Measurements from ENCODE around the gene LACRT. TPM values are rescaled to one million over a fixed set of nuclear protein-coding genes. Genes with fewer than 3 reads are reported as not detected.

LACRT gene
- total RNA-seq, 6 donors from 2014 or later = not detected

DNA sequence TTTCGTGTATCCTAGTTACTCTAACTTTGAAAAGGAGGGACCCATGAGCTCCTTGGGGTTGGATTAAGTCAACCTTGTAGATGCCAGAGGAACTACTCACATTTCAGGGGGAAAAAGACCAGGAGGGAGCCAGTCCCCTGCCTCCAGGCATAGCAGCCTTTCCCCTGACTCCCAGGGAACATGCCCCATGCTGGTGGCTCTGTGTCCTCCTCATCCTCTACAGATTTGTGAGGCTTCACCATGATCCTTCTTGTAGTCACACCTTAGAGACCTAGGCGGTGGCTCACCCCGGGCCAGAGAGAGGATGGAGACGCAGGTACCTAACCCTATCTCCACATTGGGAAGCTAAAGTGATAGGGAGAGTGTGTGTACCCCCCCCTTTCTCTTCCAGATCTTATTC is 30.3 kb downstream of the LACRT start:
- WGBS, 2 donors = 89 to 100% methylated on average over 4 of the region's 4 CpGs

DNA sequence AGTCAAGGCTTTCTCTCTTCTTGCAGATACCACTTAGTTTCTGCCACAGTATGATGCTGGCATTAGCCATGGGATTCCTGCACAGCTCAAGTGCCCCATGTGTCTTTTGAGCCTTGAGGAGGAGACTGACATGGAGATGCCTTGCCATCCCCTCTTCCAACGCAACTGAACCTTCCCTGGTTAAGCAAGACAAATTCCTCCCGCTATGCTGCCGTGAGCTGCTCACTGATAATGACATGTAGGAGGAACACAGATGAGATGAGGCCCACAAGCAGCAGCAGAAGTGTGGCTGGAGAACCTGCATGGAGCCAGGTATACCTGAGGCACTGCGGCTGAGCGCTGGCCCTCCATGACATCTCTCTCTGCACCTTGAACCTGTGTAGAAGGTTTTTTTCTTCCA is 30.8 kb downstream of the LACRT start:
- no peak for DNase-seq
- WGBS, 2 donors = 86 to 88% methylated on average over 5 of the region's 5 CpGs
- ATAC-seq (ENCODE audit: low FRiP score in 2 of 2) = no peak
- no peak overlapping the region for H3K27ac ChIP-seq
- no peaks in the 10 kb centered on the region for H3K36me3 ChIP-seq
- H3K27me3 ChIP-seq = no peaks in the 10 kb centered on the region
- no peaks in the 10 kb centered on the region for H3K4me1 ChIP-seq
- TF ChIP-seq, protein P1, sequence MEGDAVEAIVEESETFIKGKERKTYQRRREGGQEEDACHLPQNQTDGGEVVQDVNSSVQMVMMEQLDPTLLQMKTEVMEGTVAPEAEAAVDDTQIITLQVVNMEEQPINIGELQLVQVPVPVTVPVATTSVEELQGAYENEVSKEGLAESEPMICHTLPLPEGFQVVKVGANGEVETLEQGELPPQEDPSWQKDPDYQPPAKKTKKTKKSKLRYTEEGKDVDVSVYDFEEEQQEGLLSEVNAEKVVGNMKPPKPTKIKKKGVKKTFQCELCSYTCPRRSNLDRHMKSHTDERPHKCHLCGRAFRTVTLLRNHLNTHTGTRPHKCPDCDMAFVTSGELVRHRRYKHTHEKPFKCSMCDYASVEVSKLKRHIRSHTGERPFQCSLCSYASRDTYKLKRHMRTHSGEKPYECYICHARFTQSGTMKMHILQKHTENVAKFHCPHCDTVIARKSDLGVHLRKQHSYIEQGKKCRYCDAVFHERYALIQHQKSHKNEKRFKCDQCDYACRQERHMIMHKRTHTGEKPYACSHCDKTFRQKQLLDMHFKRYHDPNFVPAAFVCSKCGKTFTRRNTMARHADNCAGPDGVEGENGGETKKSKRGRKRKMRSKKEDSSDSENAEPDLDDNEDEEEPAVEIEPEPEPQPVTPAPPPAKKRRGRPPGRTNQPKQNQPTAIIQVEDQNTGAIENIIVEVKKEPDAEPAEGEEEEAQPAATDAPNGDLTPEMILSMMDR (IDR thresholded peaks at IDR 0.05) = no peak
- TF ChIP-seq EP300 (IDR thresholded peaks at IDR 0.05) (no peak), POLR2AphosphoS5 (IDR thresholded peaks at IDR 0.05) (no peak), POLR2A (IDR thresholded peaks at IDR 0.05) (no peak)
- H3K9me3 ChIP-seq = no peaks in the 10 kb centered on the region
- no peak overlapping the region for H3K4me3 ChIP-seq

More for the DNA sequence above, 30.3 kb downstream of the LACRT start:
- DNase-seq = no peak
- Histone ChIP-seq H3K4me3 (no peak overlapping the region), H3K4me1 (no peaks in the 10 kb centered on the region), H3K9me3 (no peaks in the 10 kb centered on the region), H3K27ac (no peak overlapping the region), H3K27me3 (no peaks in the 10 kb centered on the region), H3K36me3 (no peaks in the 10 kb centered on the region)
- no peak for ATAC-seq (ENCODE audit: low FRiP score in 2 of 2)
- TF ChIP-seq POLR2AphosphoS5 (IDR thresholded peaks at IDR 0.05) (no peak), POLR2A (IDR thresholded peaks at IDR 0.05) (no peak), EP300 (IDR thresholded peaks at IDR 0.05) (no peak)
- TF ChIP-seq, protein P1 (IDR thresholded peaks at IDR 0.05) = no peak

DNA sequence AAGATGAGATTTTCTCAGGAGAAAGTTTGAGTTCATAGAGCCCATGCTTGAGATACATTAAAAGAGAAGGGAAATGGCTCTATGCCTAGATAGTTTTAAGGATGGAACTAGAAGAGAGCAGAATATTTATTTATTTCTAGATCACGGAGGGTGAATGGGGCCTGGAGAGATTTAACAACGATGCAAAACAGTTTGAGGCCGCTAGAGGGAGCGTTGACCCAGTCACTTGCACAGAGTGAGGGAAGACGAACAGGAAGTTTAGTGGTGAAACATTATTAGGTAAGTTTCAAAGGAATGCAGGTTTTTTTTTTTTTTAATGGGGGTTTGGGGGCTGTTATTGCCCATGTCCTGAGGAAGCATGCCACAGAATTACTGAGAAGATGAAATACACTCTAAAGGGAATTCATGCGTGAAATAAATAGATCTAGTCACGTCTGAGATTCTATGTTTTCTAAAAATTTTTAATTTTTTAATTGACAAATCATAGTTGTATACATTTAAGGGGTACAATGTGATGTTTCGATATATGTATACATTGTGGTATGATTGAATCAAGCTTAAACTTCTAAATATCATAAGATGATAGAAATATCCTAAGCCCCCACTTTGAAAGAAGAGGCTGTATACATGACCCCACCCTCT is 31.4 kb downstream of the LACRT start:
- Histone ChIP-seq H3K4me3 (no peak overlapping the region), H3K27ac (no peak overlapping the region), H3K9me3 (no peaks in the 10 kb centered on the region), H3K36me3 (no peaks in the 10 kb centered on the region), H3K27me3 (no peaks in the 10 kb centered on the region), H3K4me1 (no peaks in the 10 kb centered on the region)
- peak; percentile 78 to 86 for ATAC-seq (ENCODE audit: low FRiP score in 2 of 2)
- DNase-seq = peak in 1 of 2 donors; percentile 54
- TF ChIP-seq EP300 (IDR thresholded peaks at IDR 0.05) = no peak
- TF ChIP-seq, protein P1 (IDR thresholded peaks at IDR 0.05) = peak in 5 of 6 experiments; percentile 36 to 77 (median 45)
- 16 to 25% methylated on average over 8 of the region's 8 CpGs for WGBS, 2 donors

DNA sequence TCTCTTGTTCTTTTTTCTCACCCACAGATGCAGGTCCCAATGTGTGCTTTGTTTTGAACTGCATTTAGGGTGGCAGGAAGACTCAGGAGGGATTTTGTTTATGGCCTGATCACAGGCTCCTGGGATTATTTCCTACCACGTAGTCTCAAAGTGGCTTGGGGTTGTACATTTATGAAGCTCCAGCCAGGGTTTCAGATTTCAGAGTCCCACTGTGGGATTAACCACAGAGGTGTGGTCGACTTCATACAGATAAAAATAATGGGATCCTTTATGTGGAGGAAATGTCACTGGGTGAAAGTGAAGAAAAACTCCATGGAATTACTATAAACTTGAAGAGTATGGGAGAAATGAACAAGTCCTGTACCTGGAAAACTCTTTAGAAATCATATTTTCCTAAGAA is 32.0 kb downstream of the LACRT start:
- TF ChIP-seq POLR2AphosphoS5 (IDR thresholded peaks at IDR 0.05) = no peak
- TF ChIP-seq EP300 (IDR thresholded peaks at IDR 0.05) = no peak
- TF ChIP-seq, protein P1 (IDR thresholded peaks at IDR 0.05) = no peak
- no peak for TF ChIP-seq POLR2A (IDR thresholded peaks at IDR 0.05)
- 49 to 51% methylated on average over 2 of the region's 2 CpGs for WGBS, 2 donors

DNA sequence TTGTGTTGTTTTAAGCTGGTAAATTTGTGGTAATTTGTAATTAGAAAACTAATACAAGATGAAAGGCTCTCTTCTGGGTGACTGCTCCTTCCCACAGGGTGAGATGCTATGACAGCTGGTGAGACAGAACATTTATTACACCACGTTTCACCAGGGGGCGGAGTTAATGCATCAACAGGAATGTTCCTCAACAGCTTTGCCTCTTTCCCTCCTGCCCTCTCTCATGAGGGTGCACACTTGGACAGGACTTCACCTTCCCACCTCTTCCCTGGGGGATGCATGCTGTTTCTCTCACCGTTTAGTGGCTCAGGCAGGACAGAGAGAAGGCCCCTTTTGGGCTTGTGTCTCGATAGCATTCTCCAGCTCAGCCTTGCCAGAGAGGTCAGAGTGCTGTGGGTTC is 32.9 kb downstream of the LACRT start:
- WGBS, 2 donors = 54 to 55% methylated on average over 4 of the region's 4 CpGs
- H3K27ac ChIP-seq = no peak overlapping the region
- TF ChIP-seq, protein P1 (IDR thresholded peaks at IDR 0.05) = no peak
- TF ChIP-seq EP300 (IDR thresholded peaks at IDR 0.05) (no peak), POLR2AphosphoS5 (IDR thresholded peaks at IDR 0.05) (no peak)
- H3K9me3 ChIP-seq = no peaks in the 10 kb centered on the region
- no peak for DNase-seq
- no peak overlapping the region for H3K4me3 ChIP-seq
- H3K36me3 ChIP-seq = no peaks in the 10 kb centered on the region
- ATAC-seq (ENCODE audit: low FRiP score in 2 of 2) = no peak
- no peaks in the 10 kb centered on the region for H3K4me1 ChIP-seq
- H3K27me3 ChIP-seq = no peaks in the 10 kb centered on the region

More for the DNA sequence above, 32.0 kb downstream of the LACRT start:
- Histone ChIP-seq H3K27ac (no peak overlapping the region), H3K9me3 (no peaks in the 10 kb centered on the region), H3K27me3 (no peaks in the 10 kb centered on the region), H3K4me3 (no peak overlapping the region), H3K4me1 (no peaks in the 10 kb centered on the region), H3K36me3 (no peaks in the 10 kb centered on the region)
- DNase-seq = no peak
- no peak for ATAC-seq (ENCODE audit: low FRiP score in 2 of 2)
